ENCODE measurements around the gene UBE2G2.

UBE2G2 gene

GRCh38 chr21:44814498-44815023 is 12.9 kb upstream of the UBE2G2 start:
- no peak for DNase-seq

DNA sequence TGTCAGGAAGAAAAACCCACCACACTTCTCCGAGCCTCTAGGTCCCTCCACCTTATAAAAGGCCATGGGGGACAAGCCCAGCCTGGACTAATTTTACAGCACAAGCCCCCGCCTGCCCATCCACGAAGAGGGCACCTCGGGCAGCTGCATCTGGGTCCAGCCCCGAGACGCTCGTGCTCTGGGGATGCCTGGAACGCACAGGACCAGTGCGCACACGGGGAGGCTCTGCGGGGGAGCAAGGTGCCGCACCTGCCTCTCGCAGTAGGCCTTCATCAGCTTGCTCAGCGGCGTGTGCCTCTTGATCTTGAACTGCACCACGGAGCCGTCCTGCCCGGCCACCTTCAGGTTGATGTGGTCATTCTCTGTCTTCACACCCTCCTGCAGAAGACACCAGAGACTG is 12.1 kb upstream of the UBE2G2 start:
- DNase-seq, result no peak

DNA sequence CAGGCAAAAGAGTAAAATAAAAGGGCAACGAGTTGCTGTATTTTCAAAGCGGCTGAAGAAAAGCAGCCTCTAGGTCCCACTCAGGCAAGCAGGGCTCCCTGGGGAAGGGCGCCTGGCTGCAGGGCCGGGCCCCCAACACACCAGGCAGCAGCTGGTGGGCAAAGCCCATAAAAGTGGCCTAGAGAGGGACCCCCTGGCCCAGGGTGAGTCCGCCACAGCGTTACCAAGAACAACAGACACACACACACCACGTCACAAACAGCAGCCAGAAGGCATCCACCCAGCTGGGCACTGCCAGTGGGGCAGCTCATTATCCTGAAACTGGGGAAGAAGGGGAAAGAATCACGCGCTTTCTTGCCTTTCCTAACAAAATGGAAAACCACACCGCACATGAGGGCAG is 11.5 kb upstream of the UBE2G2 start:
- DNase-seq, result no peak

DNA sequence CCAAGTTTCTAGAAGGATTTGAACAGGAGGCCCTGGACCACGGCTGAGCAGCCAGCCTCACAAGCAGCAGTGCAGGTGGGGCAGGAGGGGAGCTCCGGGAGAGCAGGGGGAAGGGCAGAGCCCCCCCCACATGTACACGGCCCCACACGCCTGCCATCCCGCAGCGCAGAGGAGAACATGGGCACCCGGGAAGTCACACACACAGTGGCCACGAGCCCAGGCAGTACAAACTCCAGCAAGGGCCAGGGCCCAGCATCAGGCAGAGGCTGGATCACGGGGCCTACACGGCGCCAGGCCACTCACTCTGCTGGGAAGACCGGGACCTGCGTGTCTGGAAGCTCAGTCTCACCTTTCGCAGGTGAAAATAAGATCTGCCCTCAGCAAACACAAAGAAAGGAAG is 11.0 kb upstream of the UBE2G2 start:
- no peak for DNase-seq

- no peak for DNase-seq
These were observed 9.2 kb upstream of the UBE2G2 start for GRCh38 chr21:44810779-44811178.

- DNase-seq, result no peak
These were observed 4.2 kb upstream of the UBE2G2 start for GRCh38 chr21:44805859-44806258.

GRCh38 chr21:44805226-44805625 is 3.6 kb upstream of the UBE2G2 start:
- DNase-seq, result no peak

DNA sequence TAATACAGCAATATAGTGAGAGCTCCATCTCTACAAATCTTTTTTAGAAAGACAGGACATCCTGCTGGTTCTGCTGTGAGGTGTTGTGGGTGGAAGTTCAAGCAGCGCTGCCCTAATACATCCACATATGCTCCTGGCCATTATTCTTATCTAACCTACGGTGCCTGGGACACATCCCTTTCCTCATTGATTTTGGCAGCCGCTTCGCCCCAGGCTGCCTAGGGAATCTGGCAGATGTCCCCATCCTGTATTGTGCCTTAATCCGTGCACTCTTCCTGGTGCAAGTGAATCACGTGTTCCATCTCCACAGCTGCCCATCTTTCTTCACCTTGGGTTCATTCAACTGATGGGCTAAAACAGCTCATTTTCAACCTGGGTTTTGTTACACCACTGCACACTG is 3.1 kb upstream of the UBE2G2 start:
- no peak for DNase-seq

DNA sequence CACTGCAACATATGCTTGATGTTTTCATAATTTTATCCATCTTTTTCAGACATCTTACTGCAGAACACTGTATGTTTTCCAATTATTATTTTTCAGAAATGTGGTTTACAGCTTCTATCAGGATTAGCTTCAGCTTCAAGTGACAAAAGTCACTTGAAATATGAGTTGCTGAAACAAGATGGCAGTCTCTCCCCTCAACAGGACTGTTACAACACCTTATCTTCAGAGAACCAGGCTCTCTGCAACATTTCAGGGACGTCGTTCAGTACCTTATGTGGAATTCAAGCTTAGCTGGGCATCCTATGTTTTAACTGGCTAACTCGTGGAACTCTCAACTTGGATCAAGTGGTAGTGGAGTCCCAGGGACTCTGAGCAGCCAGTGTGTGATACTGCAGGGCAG is 2.0 kb upstream of the UBE2G2 start:
- peak; percentile 54 for DNase-seq

DNA sequence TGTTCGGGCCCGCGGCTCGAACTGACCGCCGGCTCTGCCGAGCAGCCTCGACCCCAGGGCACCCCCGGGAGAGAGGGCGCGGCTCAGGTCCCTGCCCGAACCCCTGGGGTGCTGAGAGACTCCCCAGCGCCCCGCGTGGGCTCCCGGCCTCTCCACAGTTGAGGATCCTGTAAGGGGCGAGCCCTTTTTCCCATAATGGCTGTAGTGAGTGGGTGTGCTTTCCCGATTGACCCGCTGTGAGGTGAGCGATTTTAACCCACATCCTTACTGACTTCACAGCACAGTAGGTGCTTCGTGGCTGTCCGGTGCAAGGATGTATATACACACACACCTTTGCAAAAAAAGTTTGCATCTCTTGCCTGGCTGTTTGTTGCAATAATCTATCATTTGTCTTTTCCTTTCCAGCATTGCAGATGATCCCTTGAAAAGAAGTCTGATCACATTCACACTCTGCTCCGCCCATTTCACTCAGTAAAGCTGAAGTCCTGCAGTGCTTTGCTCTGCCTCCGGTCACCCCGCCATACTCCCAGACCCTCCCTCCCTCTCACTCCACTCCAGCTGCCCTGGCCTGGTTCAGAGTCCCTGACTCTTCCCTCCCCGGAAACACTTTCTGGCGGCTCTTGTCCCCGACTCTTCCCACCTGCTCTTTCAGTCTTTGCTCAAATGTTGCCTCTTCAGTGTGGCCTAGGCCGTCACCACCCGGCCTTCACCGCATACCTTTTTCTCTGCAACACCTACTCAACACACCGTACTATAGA is 955 bp upstream of the UBE2G2 start:
- peak; percentile 54 for DNase-seq

GRCh38 chr21:44800971-44801467 is 601 bp downstream of the UBE2G2 start:
- DNase-seq, result peak; percentile 77

GRCh38 chr21:44800103-44800502 is 1.5 kb downstream of the UBE2G2 start:
- DNase-seq, result peak; percentile 65

GRCh38 chr21:44799646-44800045 is 2.0 kb downstream of the UBE2G2 start:
- no peak for DNase-seq

- no peak for DNase-seq
These were observed 3.8 kb downstream of the UBE2G2 start for GRCh38 chr21:44797775-44798174.

- DNase-seq, result no peak
These were observed 6.3 kb downstream of the UBE2G2 start for GRCh38 chr21:44795342-44795741.

- DNase-seq, result peak; percentile 15
These were observed 7.8 kb downstream of the UBE2G2 start for GRCh38 chr21:44793592-44794374.

- peak; percentile 80 for DNase-seq
These were observed 8.7 kb downstream of the UBE2G2 start for GRCh38 chr21:44792702-44793591.

- no peak for DNase-seq
These were observed 9.6 kb downstream of the UBE2G2 start for GRCh38 chr21:44791993-44792392.

DNA sequence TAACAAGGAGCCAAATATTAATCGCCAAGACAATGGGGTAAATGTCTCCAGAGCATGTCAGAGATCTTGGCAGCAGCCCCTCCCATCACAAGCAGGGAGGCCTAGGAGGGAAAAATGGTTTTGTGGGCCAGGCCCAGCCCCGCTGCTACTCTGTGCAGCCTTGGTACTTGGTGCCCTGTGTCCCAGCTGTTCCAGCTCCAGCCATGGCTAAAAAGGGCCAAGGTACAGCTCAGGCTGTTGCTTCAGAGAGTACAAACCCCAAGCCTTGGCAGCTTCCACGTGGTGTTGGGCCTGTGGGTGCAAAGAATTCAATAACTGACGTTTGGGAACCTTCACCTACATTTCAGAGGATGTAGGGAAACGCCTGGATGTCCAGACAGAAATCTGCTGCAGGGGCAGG is 10.4 kb downstream of the UBE2G2 start:
- DNase-seq, result no peak

DNA sequence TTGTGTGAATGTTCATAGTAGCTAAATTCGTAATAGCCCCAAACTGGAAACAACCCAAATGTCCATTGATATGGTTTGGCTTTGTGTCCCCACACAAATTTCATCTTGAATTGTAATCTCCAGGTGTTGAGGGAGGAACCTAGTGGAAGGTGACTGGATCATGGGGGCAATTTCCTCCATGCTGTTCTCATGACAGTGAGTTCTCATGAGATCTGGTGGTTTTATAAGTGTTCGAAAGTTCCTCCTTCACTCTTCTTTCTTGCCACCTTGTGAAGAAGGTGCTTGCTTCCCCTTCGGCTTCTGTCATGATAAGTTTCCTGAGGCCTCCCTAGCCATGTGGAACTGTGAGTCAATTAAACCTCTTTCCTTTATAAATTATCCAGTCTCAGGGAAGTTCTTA is 11.3 kb downstream of the UBE2G2 start:
- DNase-seq, result no peak

- DNase-seq, result no peak
These were observed 11.7 kb downstream of the UBE2G2 start for GRCh38 chr21:44789880-44790279.

GRCh38 chr21:44785620-44786335 is 15.8 kb downstream of the UBE2G2 start:
- no peak for DNase-seq

All from hematopoietic multipotent progenitor cell treated with erythropoietin and hydrocortisone succinate and interleukin-3 and kit ligand, for 8 days (in vitro differentiated cells).